NCI-H187 treated with DMSO at 0.1 percent for 48 hours (cell line): ENCODE measurements around the gene MEN1.
A peak's percentile ranks its signal among the peaks of the same experiment; 100 is the strongest.
"Not testable (repeated sequence)": the region's sequence is repeated elsewhere in the genome, so short reads cannot be mapped to it uniquely, and the experiment has no call there.

Source experiments
- DNase-seq: peaks from one replicate; lab custom pipeline; 2025; lab: John Stamatoyannopoulos, UW

The MEN1 gene

DNA sequence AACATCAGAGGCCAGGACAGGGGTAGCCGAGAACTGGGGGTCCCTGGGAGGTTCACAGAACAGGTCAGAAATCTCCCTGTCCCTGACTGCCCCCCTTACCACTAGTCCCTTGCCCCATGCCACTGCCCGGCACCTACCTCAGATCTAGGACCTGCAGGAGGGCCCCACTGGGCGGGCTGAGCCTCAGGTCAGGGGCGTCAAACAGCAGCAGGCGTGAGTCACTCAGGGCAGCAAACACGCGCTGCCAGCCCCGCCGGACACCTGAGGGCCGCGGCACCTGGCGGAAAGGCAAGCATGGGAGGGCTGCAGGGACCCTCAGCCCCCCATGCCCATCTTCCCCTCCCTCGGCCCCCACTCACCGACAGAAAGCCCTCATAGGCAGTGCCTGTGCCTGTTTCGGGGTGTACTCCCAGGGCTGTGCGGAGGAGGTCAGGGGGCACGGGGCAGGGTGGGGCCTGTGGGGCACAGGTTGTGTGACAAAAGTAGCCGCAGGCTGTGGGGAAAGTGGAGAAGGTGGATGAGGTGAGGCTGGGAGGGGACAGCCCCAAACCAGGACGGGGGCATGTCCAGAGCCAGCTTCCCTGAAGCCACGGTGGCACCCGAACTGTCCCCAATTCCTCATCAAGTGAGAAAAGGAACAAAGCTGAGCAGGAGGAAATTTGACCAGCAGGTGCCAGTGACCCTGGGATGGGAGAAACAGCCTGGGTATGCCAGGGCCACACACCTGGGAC lies 22.3 kb upstream of the MEN1 start:
- DNase-seq, result no peak

DNA sequence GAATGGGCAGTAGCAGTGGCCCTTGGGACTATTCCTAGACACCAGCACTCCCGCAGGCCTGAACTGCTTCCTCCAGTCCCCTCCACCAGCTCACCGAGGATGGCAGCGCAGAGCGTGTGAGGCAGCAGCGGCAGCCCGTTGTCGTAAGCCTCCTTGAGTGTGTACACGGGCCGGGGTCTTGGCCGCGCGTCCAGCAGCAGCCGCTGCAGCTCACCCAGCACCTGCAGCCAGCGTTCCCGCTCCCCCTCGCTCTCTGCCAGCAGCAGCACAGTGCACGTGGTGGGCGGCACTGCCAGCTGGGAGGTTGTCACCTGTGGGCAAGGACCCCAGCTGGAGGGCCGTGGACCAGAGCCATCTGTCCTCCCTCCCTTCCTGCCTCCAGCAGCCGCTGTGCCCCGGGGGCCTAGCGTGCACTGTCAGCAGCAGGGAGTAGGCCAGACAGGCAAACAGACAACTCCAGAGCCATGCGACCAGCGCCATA lies 21.1 kb upstream of the MEN1 start:
- DNase-seq, result no peak

DNA sequence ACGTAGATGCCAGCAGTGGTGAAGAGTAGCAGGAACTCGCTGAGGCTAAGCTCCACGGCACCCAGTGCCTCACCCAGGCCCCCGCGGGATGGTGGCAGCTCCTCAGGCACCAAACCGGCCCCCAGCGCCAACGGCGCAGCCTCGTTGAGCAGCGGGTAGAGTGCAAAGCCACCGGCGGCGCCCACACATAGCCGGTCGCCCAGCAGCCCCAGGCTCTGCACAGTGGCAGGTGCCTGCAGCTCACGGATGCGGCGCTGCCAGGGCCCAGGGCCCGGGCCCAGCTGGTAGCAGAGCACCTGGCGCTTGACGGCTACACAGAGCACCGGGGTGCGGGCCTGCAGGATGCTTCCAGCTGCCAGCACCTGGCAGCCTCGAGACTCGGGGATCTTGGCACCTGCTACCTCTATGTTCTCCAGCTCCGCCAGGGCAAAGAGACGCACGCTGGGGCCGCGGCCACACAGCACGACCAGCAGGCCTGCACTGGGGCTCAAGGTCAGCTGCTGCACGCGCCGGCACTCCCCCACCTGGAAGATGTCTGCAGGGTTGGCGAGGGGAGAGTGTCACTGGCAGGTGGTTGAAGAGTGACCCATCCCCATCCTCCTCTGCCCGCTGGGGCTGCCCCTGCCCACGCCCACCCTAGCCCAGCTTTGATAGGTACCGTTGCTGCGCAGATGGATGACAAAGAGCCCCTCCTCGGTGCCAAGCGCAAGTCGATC lies 19.3 kb upstream of the MEN1 start:
- DNase-seq, result no peak

DNA sequence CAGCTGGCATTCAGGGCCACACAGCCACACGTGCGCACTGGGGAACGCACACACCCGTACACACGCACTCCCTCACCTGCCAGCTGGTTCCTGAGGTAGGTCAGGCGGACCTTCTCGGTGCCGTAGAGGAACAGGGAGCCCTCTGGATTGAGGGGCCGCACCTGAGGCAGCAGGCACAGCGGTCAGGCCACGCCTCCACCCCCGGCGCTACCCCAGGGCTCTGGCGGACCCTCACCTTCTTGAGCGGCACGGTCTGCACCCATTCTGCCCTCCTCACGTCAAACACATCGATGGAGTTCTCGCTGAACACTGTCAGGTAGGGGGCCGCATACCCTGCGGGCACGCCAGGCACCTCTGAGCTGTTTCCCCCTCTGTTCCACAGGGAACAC lies 17.1 kb upstream of the MEN1 start:
- DNase-seq, result no peak

DNA sequence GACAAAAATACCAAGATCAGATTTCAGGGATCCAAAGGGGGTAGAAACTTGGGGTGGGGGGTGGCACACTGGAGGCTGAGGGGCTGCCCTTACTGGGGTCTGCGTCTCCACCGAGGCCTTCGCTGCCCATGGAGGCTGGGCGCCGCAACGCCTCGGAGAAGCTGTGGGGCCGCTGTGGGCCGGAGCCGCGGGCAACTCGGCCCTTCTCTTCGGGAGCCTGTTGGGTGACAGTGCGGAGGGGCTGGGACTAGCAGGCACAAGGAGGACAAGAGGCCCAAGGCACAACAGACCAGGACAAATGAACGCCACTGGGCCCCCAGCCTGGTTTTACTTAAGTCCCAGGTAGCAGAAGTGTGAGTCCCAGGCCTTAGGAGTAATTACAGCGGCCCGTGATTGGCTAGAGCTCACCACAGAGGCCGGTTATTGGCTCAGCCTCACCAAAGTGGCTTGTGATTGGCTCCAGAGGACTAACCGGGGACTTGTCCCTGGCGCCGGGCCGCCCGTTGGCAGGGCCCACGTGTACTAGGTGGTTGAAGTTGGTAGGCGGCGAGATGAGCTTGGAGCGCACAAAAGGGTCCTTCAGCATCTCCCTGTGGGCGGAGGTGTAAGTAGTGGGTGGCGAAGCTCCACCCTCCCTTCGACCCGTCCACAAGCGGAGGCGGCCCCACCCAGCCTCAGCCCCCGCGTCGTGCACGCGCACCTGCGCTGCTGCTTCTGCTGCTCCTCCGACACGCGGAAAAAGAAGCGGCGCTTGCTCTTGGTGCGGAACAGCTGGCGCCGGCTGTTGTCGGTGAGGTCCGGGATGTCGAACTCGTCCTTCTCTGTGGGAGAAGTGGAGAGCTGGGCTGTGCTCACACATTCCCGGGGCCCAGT lies 16.5 kb upstream of the MEN1 start:
- DNase-seq, result no peak

DNA sequence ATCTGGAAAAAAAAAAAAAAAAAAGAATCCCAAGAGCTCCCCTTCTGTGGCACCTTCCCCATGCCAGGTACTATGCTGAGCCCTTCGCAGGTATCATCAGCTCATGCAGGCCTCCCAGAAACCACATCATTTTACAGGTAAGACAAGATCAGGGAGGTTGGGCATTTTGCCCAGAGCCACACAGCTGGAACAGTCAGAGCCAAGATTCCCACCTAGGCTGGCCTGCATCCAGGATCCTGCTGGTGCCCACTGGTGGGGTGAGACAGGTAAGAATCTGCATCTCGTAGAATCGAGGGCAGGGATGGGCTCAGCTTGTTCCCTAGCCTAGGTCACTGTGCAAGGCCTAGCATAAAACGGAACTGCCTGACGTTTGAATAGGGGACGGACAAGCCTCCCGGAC lies 15.7 kb upstream of the MEN1 start:
- DNase-seq, result no peak

DNA sequence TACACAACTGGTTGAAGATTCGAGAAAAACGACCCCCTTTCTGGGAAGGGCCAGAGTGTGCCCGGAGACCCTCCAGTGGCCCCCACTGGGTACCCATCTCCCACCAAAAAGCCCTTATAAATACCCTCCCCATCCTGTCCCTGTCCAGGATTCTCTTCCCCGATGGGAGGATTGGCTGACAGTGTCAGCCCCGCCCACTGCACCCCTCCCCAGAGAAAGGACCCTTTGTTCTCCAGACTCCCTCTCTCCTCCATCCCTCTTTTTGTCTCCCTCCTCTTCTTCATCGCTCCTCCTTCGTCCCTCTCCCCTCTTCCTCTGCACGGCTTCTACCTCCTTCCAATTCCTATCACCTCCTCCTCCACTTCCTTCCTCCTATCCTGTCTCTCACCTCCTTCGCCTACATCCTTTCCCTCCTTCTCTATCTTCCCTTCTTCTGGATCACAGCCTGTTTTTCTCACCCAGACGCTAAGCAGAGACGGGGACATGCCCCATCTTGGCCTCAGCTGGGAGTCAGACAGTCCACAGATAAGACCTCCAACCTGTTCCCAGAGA lies 13.3 kb upstream of the MEN1 start:
- DNase-seq, result no peak

DNA sequence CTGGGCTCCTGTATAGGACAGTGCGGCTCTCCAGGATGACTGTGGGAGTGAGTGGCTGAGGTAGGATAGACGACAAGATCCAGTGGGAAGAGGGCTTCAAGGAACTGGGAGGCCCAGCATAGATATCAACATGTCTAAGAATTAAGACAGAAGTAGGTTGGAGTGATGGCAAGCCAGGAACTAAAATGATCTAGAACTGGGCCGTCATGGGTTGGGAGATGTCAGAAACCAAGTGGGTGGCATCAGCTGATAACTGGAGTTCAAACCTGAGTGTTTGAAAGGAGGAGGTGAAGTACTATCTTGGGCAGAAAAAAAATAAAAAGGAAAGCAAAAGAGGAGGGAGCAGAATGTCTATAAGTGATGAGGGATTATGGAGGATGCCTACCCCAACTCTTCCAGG lies 7.1 kb upstream of the MEN1 start:
- no peak for DNase-seq

DNA sequence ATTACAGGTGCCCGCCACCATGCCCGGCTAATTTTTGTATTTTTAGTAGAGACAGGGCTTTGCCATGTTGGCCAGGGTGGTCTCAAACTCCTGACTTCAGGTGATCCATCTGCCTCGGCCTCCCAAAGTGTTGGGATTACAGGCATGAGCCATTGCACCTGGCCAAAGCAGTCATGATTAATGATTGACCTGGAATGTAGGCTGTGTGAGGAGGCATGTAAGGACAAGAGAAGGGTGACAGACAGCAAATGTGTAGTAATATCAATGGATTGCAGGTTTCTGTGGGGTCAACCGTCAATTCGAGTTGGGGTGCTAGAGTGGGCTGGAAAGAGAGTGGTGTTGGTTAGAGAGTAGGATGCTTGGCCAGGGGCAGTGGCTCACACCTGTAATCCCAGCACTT lies 5.1 kb upstream of the MEN1 start:
- DNase-seq, result not testable (repeated sequence)

DNA sequence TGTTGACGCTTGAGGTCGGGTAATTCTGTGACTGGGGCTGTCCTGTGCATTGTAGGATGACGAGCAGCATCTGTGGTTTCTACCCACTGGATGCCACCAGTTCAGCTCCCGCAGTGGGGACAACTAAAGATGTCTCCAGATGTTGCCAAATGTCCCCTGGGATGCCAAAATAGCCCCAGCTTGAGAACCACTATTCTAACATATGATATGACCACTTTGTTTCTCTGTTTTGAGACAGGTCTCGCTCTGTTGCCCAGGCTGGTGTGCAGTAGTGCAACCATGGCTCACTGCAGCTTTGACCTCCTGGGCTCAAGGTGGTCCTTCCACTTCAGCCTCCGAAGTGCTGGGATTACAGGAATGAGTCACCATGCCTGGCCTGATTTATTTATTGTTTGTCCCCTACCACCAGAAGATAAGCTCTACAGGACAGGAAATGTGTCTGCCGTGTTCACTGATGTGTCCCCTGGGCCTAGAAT lies 4.4 kb upstream of the MEN1 start:
- no peak for DNase-seq

DNA sequence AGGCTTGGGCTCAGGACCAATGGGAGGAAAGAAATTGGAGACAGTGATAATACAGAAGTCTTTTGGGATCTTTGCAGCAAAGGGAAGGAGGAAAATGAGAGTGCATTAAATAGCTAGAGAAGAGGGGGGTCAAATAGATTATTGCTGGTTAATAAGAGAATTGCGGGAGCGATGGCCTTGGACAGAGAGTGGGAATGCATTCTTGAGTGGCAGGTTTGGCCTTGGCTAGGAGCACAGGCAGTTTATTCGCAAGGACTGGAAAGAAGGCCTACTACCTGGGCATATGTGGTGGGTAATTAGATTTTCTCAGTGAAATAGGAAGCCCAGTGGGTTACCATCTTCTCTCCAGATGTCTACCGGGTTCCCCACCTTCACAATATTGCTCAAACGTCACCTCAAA lies 3.5 kb upstream of the MEN1 start:
- no peak for DNase-seq

DNA sequence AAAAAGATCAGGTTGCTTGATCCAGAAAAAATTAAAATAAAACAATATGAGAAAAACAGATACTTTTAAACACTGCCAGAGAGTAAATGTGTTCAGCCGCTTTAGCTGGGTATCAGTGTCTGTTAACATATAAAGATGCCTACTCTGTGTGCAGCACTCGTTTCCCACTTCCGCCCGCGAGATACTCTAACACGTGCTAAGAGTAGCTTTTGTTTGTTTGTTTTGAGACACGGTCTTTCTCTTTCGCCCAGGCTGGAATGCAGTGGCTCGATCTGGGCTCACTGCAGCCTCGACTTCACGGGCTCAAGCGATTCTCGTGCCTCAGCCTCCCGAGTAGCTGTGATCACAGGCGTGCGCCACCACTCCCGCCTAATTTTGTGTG lies 531 bp upstream of the MEN1 start:
- no peak for DNase-seq

DNA sequence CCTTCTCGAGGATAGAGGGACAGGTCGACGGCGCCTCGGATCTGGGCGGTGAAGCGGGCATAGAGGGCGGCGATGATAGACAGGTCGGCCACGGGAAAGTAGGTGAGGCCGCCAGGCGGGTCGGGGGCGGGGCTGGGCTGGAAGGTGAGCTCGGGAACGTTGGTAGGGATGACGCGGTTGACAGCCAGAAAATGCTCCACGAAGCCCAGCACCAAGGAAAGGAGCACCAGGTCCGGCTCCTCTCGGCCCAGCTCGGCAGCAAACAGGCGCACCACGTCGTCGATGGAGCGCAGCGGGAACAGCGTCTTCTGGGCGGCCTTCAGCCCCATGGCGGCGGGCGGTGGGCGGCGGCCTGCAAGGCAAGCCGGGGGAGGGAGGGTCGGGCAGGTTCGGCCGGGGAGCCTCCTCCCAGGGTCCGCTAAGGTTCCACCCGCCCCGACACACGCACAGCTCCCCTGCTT lies 540 bp downstream of the MEN1 start:
- no peak for DNase-seq

DNA sequence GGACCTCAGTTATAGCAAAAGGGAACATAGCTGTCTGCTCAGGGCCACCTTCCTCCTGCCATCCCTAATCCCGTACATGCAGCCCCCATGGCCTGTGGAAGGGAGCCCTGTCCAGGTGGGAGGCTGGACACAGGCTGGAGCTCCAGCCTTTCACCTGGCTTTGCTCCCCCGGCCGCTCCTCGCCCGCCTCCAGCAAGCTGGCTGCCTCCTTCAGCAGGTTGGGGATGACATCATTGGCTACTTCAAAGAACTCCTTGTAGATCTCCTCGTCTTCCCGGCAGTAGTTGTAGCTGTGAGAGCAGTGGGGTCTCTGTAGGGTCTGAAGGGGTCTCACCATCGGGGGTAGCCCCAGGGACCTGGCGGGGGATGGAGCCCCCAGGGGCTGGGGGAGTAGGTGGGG lies 4.9 kb downstream of the MEN1 start:
- DNase-seq, result no peak

DNA sequence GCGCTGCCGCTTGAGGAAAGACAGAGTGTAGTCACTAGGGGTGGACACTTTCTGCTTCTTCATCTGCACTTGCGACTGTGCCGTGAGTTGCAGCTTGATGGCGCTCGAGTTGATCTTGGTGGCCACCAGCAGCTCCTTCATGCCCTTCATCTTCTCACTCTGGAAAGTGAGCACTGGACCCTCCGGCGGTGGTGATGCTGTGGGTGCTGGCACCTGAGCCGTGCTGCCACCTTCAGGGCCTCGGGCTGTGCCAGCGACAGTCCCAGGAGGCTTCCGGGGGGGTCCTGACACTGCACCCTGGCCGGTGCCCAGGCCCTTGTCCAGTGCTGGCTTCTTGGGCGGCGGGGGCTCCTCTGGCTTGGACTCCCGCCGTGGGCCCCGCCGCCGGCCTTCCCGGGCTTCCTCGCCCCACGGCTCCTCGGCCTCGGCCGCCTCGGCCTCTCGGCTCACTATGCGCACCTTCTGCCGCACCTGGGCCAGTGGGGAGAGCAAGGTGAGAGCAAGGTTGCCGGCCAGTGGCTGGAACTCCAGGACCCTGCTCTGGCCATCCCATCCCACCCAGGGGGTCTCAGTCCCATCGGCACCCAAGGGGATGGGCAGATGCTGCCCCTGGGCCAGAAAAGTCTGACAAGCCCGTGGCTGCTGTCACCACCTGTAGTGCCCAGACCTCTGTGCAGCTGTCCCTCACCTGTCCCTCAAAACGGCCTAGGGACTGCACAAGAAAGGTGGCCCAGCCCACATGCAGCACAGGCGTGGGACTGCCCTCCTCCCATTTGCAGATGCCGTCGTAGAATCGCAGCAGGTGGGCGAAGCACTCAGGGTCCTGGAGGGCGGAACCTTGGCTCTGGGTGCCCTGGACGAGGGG lies 5.8 kb downstream of the MEN1 start:
- no peak for DNase-seq

DNA sequence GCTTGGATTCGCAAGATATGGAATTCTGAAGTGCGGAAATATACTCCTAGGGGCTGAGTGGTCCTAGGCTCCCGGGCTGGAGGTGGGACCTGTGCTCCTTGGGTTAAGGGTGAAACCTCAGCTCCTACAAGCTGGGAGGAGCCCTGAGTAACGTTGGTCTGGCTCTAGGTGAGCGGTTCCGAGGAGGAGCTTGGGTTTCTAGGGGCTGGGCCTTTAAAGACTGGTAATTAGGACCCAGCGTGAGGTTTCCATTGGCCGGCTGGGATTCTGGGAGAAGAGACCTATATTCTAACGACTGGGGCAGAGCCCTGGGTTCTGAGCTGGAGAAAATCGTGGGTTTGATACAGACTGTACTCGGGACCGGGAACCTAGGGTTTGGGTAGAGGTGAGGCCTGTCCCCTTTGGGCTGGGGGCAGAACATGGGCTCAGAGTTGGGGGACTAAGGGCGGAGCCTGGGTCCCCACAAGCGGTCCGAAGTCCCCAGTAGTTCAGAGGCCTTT lies 6.5 kb downstream of the MEN1 start:
- no peak for DNase-seq

DNA sequence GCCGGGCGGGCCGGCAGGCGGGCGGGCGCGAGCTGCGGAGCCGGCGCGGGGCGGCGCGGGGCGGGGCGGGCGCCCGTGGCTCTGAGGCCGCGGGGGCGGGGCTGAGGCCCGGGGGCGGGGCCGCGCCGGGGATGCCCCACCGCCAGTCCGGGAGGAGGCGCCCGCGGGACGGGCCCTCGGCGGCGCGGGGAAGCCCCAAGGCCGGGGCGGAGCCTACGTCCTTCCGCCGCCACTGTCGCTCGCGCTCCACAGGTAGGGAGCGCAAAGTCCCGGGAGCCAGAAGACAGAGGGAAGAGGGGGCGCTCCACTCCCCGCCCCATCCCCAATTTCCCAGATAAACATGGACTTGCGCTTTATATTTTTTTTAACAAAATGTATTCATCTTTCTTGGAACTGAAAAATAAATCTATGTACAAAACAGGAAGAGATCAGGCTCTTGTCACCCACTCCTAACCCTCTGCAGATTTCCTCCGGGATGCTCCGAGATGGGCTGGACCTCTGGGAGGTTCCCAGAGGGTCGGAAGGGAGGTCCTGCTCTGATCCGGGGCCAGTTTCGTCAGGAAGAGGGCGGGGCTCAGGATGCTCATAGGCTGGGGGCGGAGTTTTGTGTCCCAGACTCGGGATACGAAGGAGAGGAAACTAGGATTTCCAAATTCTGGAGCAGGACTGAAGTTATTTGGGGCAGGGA lies 7.0 kb downstream of the MEN1 start, which contains the start of gene MAP4K2:
Gene MAP4K2 (minus strand): TSS at position 57 of the 688 bp plus-strand sequence. CDS start 65 bp downstream, outside the sequence.
- peak; percentile 17 for DNase-seq

DNA sequence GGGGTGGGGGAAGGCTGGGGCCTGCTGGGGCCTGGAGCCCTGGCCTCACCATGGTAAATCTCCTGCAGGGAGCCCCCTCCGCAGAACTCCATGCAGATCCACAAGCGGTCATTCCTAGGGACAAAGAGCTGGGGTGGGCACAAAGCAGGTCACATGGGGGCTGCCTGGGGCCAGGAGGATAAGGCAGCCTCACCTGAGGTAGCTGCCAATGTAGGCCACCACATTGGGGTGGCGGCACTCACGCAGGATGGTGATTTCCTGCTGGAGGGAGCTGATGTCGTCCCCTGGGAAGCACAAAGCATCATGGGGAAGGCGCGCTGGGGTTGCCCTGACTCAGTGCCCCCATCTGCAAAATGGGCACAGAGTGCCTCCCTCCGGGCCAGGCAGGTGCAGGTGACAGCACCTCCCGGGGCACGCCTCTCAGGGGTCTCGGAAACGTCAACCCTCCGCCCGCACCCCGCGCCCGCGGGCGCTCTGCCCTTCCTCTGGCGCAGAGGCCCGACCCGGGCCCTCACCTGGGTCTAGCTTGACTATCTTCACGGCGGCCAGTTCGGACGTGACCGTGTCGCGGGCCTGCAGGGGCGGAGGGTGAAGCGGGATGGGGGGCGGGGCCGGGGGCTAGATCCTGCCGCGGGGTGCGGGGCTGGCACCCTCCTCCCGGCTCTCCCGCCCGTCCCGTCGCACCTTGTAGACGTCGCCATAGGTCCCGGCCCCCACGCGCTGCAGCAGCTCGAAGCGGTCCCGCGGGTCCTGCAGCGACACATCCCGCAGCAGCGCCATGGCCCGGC lies 7.8 kb downstream of the MEN1 start:
- no peak for DNase-seq

DNA sequence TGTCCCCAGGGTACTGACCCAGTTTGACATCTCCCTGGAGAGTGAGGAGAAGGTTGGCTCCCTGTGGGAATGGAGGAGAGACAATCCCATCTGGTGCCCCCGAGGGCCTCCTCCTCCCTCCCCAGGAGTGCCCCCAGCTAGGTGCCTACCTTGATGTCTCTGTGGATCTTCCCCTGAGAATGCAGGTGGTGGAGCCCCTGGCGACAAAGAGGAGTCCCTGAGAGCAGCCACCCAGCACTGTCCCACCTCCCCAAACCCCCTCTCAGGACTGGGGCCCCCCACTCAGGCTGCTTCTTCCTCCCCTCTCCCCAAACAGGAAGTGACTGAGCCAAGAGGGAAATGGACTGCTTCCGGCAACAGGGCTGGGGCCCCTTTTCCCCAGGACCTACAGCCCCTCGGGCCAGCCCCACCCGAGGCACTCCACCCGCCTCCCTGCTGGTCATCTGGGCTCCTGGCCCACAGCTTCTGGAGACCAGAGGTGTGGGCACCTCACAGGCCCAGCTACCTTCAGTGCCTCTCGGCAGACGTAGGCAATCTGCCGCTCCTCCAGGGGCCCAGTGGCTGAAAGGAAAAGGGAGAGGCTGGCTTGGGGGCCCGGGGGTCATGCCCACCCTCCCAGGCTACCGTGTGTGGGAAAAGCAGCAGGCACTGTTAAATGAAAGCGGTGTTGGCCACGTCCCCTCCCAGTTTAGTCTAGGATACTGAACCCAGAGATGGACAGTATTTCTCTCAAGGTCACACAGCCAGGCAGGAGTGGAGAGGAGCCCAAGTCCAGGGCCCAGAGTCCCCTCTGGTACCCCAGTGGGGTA lies 8.6 kb downstream of the MEN1 start:
- no peak for DNase-seq
